Cardiac muscle cell (in vitro differentiated cells and primary cell): ENCODE data around the gene MAP3K8. TPM values are rescaled to one million over a fixed set of nuclear protein-coding genes. Genes with fewer than 3 reads are reported as not detected.

ENCODE experiments used
- DNase-seq, 2 donors: peaks; one replicate each; pipeline versions ENCODE4 v3.0.0 to v3.0.0-alpha.2; 2010 to 2017; ENCODE audit warnings: low read depth in 1 of 2, low spot score in 1 of 2
- H3K27ac ChIP-seq: fragments of 200-600 bp; sonication (generic); 2 replicates; pipeline ENCODE4 v1.5.1; 2016
- H3K27me3 ChIP-seq: fragments of 200-600 bp; sonication (generic); 2 replicates; pipeline ENCODE4 v1.6.0; 2016; ENCODE audit warnings: control low read depth
- H3K36me3 ChIP-seq: fragments of 200-600 bp; sonication (generic); 2 replicates; pipeline ENCODE4 v1.5.1; 2016; ENCODE audit warnings: control low read depth
- H3K4me1 ChIP-seq: fragments of 200-600 bp; sonication (generic); 2 replicates; pipeline ENCODE4 v1.8.1; 2017; ENCODE audit warnings: low read depth, mild to moderate bottlenecking, mixed run types
- H3K4me3 ChIP-seq: fragments of 200-600 bp; sonication (generic); 2 replicates; pipeline ENCODE4 v1.5.1; 2016; ENCODE audit warnings: mild to moderate bottlenecking
- H3K9me3 ChIP-seq: fragments of 200-600 bp; sonication (generic); 2 replicates; pipeline ENCODE4 v1.5.1; 2017; ENCODE audit warnings: low read depth, mild to moderate bottlenecking, control low read depth
- CTCF ChIP-seq: IDR thresholded peaks from 2 replicates; pipeline ENCODE4 v1.5.1; 2012; ENCODE audit warnings: low read depth, mild to moderate bottlenecking, low read length
- polyA plus RNA-seq: library from polyadenylated mRNA; unstranded; fragments of >200 nt; fragmentation: Nextera tagmentation; extraction: Ambion mirVana; gene quantifications from 2 replicates; pipeline ENCODE4 v1.2.1, GENCODE V29; 2016
- total RNA-seq: library from RNA; depleted of rRNA; stranded (reverse); fragments of >200 nt; gene quantifications from 2 replicates; pipeline ENCODE4 v1.2.3, GENCODE V29; 2016

The MAP3K8 gene
- total and polyA plus RNA-seq, 2 experiments from 2014 or later: 5.5 to 7.8 TPM

GRCh38 chr10:30462513-30462912 is 28.5 kb downstream of the MAP3K8 start:
- H3K27ac ChIP-seq: no peak overlapping the region
- no peaks in the 10 kb centered on the region for H3K4me1 ChIP-seq

GRCh38 chr10:30463944-30464451 is 30.0 kb downstream of the MAP3K8 start:
- H3K36me3 ChIP-seq: peaks cover 33% of the 10 kb centered on the region
- H3K4me1 ChIP-seq: no peaks in the 10 kb centered on the region
- no peaks in the 10 kb centered on the region for H3K27me3 ChIP-seq
- H3K27ac ChIP-seq: no peak overlapping the region
- H3K4me3 ChIP-seq: no peak overlapping the region
- no peak for DNase-seq
- no peak for TF ChIP-seq CTCF
- H3K9me3 ChIP-seq: no peaks in the 10 kb centered on the region

More at GRCh38 chr10:30462513-30462912, 28.5 kb downstream of the MAP3K8 start:
- Histone ChIP-seq H3K27me3 (no peaks in the 10 kb centered on the region), H3K36me3 (peaks cover 41% of the 10 kb centered on the region), H3K9me3 (no peaks in the 10 kb centered on the region), H3K4me3 (no peak overlapping the region)
- TF ChIP-seq CTCF: no peak
- no peak for DNase-seq

- Histone ChIP-seq H3K36me3 (peaks cover 28% of the 10 kb centered on the region), H3K4me1 (no peaks in the 10 kb centered on the region), H3K27me3 (no peaks in the 10 kb centered on the region), H3K27ac (no peak overlapping the region), H3K9me3 (no peaks in the 10 kb centered on the region), H3K4me3 (no peak overlapping the region)
- no peak for TF ChIP-seq CTCF
- DNase-seq: no peak
Observed at GRCh38 chr10:30464675-30465074, 30.7 kb downstream of the MAP3K8 start.

- DNase-seq: no peak
- no peak for TF ChIP-seq CTCF
- Histone ChIP-seq H3K9me3 (no peaks in the 10 kb centered on the region), H3K27me3 (no peaks in the 10 kb centered on the region), H3K27ac (no peak overlapping the region), H3K4me3 (no peak overlapping the region), H3K4me1 (no peaks in the 10 kb centered on the region), H3K36me3 (peaks cover 10% of the 10 kb centered on the region)
Observed at GRCh38 chr10:30466445-30466844, 32.5 kb downstream of the MAP3K8 start.

GRCh38 chr10:30467651-30468338 is 33.8 kb downstream of the MAP3K8 start:
- H3K27ac ChIP-seq: no peak overlapping the region

More at GRCh38 chr10:30467651-30468338, 33.8 kb downstream of the MAP3K8 start:
- no peaks in the 10 kb centered on the region for H3K9me3 ChIP-seq
- H3K4me3 ChIP-seq: no peak overlapping the region
- TF ChIP-seq CTCF: no peak
- H3K36me3 ChIP-seq: no peaks in the 10 kb centered on the region
- no peaks in the 10 kb centered on the region for H3K4me1 ChIP-seq
- H3K27me3 ChIP-seq: no peaks in the 10 kb centered on the region
- DNase-seq: no peak
